AML-193 (cell line): Measurements from ENCODE around the gene PACC1.
A peak's percentile ranks its signal among the peaks of the same experiment; 100 is the strongest.
"Not testable (repeated sequence)": the region's sequence is repeated elsewhere in the genome, so short reads cannot be mapped to it uniquely, and the experiment has no call there.

Experiments used
- DNase-seq, 2 experiments: peaks; one replicate each; lab custom pipeline; 2025; lab: John Stamatoyannopoulos, UW

PACC1 gene

GRCh38 chr1:212328248-212328647 lies 86.4 kb downstream of the PACC1 start:
- DNase-seq, result no peak

- DNase-seq, result no peak
Observed at GRCh38 chr1:212326541-212326940, 88.1 kb downstream of the PACC1 start.

DNA sequence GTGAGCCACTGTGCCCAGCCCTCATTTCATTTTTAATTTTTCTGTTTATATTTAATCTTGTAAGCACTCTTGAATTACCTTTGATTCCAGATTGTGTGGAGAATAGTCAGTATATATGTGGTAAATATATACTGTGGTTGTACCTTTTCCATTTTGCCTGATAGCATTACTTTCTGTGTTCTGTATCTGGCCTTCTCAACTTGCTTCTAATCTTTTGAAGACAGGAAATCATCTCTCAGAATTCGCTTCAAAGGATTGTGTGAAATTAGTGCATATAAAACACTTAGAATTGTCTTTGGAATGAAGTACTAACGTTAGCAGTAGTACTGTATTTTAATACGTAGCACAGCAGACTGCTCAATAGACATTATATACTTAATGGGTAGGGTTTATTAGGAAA lies 91.6 kb downstream of the PACC1 start:
- DNase-seq, result no peak

DNA sequence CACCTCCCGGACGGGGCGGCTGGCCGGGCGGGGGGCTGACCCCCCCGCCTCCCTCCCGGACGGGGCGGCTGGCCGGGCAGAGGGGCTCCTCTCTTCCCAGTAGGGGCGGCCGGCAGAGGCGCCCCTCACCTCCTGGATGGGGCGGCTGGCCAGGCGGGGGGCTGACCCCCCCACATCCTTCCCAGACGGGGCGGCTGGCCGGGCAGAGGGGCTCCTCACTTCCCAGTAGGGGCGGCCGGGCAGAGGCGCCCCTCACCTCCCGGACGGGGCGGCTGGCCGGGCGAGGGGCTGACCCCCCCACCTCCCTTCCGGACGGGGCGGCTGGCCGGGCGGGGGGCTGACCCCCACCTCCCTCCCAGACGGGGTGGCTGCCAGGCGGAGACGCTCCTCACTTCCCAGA lies 93.7 kb downstream of the PACC1 start:
- DNase-seq, result not testable (repeated sequence)

GRCh38 chr1:212317916-212318315 lies 96.8 kb downstream of the PACC1 start:
- DNase-seq, result no peak

- DNase-seq, result peak in 1 of 2 experiments; percentile 6
Observed at GRCh38 chr1:212315907-212316306, 98.8 kb downstream of the PACC1 start.

DNA sequence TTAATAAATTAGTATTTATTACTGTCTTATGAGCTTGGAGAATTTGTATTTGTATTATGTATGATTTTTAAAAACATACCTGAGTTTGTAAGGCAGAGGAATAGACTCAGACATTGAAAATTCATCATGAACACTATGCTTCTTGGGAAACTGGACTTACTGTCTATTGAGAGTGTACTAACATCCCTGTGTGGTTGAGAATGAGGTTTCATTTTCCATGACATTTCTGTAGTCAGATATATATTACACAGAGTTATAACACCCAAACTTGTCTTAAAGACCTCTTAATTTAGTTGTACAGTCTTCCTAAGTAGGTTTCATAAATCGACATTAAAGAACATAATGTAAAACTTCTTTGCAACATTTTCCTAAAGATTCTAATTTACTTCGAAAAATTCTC lies 99.5 kb downstream of the PACC1 start:
- no peak for DNase-seq
